ENCODE data around the gene DNAAF6. TPM values are rescaled to one million over a fixed set of nuclear protein-coding genes. Genes with fewer than 3 reads are reported as not detected.

The DNAAF6 gene
- total RNA-seq, 1 donor from 2014 or later, result not detected

- intact Hi-C loops (cut with micrococcal nuclease), result no loop called here
- ATAC-seq, result no peak
Observed at GRCh38 chrX:107288676-107289075, 82.3 kb downstream of the DNAAF6 start.

GRCh38 chrX:107290019-107290418 lies 83.6 kb downstream of the DNAAF6 start:
- ATAC-seq, result no peak
- DNase-seq, result no peak
- intact Hi-C loops (cut with micrococcal nuclease), result no loop called here

More at GRCh38 chrX:107288676-107289075, 82.3 kb downstream of the DNAAF6 start:
- no peak for DNase-seq

GRCh38 chrX:107293056-107293455 lies 86.6 kb downstream of the DNAAF6 start:
- ATAC-seq (no peak), DNase-seq (no peak)
- intact Hi-C loops (cut with micrococcal nuclease), result no loop called here

Other genes with a start within 250 kb of the DNAAF6 start
- 2.8 TPM for gene MORC4, start 206.4 kb upstream of the DNAAF6 start, total RNA-seq
- gene RBM41, start 87.8 kb upstream of the DNAAF6 start, total RNA-seq, result 20.1 TPM
- 2.2 TPM for gene NUP62CL, start 178 bp upstream of the DNAAF6 start, total RNA-seq
- gene FRMPD3, start 243.0 kb downstream of the DNAAF6 start, total RNA-seq, result not detected